Activated CD8-positive, alpha-beta memory T cell treated with anti-CD3 and anti-CD28 coated beads for 1 hour (primary cell): ENCODE measurements around the gene CWF19L1.
A peak's percentile ranks its signal among the peaks of the same experiment; 100 is the strongest.

Source experiments
- DNase-seq, 2 donors: peaks; one replicate each; pipeline ENCODE4 v3.0.0-alpha.2; 2020; ENCODE audit warnings: low read depth in 1 of 2; ENCODE audit errors: extremely low read depth in 1 of 2

Gene CWF19L1

GRCh38 chr10:100254191-100254590, 13.2 kb downstream of the CWF19L1 start:
- no peak for DNase-seq

GRCh38 chr10:100253041-100253440, 14.4 kb downstream of the CWF19L1 start:
- no peak for DNase-seq

DNA sequence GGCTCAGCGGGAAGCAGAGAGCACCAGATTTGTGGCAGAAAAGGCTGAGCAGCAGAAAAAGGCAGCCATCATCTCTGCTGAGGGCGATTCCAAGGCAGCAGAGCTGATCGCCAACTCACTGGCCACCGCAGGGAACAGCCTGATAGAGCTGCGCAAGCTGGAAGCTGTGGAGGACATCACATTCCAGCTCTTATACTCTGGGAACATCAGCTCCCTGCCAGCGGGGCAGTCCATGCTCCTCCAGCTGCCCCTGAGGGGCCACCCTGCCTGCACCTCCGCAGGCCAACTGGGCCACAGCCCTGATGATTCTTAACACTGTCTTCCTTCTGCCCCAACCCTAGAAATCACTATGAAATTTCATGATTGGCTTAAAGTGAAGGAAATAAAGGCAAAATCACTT, 18.6 kb downstream of the CWF19L1 start:
- DNase-seq = no peak

- no peak for DNase-seq
Observed at GRCh38 chr10:100245484-100246220, 21.8 kb downstream of the CWF19L1 start.

GRCh38 chr10:100239851-100240250, 27.6 kb downstream of the CWF19L1 start:
- DNase-seq = no peak

- DNase-seq = no peak
Observed at GRCh38 chr10:100238429-100238828, 29.0 kb downstream of the CWF19L1 start.

DNA sequence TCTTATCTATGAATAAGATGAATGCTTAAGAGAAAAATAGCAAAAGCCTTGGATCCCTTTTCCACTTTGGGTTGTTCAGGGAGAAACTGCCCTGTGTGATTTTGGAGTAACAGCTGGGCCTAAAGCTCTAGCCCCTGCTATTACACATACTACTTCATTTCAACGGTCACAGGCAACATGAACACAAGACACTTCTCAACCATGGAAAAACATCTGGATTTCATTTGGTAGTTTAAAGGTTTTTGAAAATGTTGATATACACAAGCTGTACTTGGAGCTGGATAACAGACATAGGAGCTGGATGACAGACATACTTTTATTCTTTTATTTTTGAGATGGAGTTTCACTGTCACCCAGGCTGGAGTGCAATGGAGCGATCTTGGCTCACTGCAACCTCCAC, 35.3 kb downstream of the CWF19L1 start:
- no peak for DNase-seq

GRCh38 chr10:100229819-100230422, 37.5 kb downstream of the CWF19L1 start:
- no peak for DNase-seq

- DNase-seq = no peak
Observed at GRCh38 chr10:100223879-100224278, 43.6 kb downstream of the CWF19L1 start.

GRCh38 chr10:100222529-100222928, 44.9 kb downstream of the CWF19L1 start:
- no peak for DNase-seq

DNA sequence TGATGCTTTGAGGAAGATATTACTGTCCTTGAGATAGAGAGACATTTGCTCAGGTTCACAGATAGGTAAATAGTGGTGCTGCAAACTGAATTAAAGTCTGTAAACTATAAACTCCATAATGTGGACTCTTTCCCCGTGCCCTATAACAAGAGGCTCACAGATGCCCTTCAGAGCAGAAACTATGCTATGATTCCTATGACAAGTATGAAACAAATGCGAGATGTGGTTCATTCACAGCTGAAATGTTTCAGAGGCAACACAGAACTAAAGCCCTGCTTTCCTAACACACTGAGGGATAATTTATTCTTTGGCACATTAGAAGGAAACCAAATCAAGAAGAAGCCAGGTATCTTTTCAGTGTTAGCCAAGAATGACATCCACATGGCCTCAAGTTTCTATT, 51.4 kb downstream of the CWF19L1 start:
- DNase-seq = no peak

- no peak for DNase-seq
Observed at GRCh38 chr10:100209303-100209702, 58.1 kb downstream of the CWF19L1 start.

GRCh38 chr10:100208276-100208675, 59.2 kb downstream of the CWF19L1 start:
- no peak for DNase-seq

GRCh38 chr10:100204370-100204769, 63.1 kb downstream of the CWF19L1 start:
- DNase-seq = no peak

DNA sequence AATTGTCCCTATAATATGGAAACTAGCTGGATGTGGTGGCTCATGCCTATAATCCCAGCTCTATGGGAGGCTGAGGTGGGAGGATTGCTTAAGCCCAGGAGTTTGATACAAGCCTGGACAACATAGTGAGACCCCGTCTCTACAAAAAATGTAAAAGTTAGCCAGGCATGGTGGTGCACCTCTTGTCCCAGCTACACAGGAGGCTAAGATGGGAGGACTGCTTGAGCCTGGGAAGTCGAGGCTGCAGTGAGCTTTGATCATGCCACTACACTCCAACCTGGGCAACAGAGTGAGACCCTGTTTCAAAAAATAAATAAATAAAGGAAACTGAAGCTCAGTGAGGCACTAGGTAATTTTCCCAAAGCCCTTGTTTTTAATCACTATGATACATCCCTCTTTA, 65.9 kb downstream of the CWF19L1 start:
- DNase-seq = no peak

GRCh38 chr10:100194711-100195110, 72.7 kb downstream of the CWF19L1 start:
- no peak for DNase-seq

- DNase-seq = no peak
Observed at GRCh38 chr10:100192350-100192749, 75.1 kb downstream of the CWF19L1 start.

GRCh38 chr10:100186253-100187212, 80.9 kb downstream of the CWF19L1 start:
- DNase-seq = no peak

DNA sequence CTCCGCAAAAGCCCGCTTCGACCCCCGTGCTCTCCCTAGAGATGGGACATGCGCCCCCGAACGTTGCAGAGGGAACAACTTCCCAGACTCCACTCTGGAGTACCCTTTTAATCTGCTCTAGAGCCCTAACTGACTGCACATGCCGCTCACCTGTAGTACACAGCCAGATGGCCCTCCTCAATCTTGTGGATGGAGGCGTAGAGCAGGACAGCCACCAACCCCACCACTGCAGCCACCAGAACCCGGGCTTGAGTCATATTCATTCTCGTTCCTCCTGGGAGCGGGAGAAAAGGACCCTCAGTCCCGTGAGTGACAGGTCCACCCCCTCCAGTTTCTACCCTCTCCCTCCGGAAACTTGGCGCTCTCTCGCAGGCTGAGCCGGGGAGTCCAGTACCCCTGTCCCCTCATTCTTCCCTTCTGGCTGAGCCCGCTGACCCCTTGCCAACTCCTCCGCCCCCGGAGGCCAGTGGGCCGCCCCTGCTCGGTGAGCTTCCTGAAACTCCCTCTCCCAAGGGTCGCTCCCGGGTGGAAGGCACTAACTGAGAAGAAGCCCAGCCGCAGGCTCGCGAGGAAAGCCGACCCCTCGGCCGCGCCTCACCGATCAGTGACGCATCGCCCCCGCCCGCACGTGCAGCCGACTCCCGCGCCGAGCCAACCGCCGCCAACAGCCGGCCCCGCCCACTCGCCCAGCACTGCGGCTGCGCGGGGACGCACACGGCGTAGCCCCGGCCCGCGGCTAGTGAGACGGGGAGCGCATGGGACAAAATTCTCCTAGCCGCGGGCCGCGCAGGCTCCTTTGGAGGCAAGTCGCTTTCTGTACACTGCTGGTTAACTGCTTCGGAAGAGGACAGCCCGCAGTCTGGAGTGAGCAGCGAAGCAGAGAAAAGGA, 81.8 kb downstream of the CWF19L1 start, which contains the start of gene ERLIN1:
TSS of gene ERLIN1 (minus strand) at position 666 of the 889 bp plus-strand sequence. CDS start at position 263, 403 bp downstream.
- peak; percentile 73 to 89 for DNase-seq

GRCh38 chr10:100184840-100185239, 82.6 kb downstream of the CWF19L1 start:
- DNase-seq = no peak
